K562 (cell line): ENCODE results near the gene CALHM4. TPM values are rescaled to one million over a fixed set of nuclear protein-coding genes. Genes with fewer than 3 reads are reported as not detected.

Experiments used
- ATAC-seq: fragments of 200-7000 bp; cut with Tn5 transposase; 3 replicates; pipeline ENCODE4 v1.9.1; 2020; ENCODE audit warnings: moderate library complexity
- BruUV-seq: library from RNA; stranded (reverse); fragments of 400-500 nt; replicated peaks from 2 replicates; lab custom pipeline; 2021; lab: Mats Ljungman, UMichigan
- CTCF ChIA-PET: fragments of 300-600 bp; formaldehyde crosslinking; extraction: SDS; loops from one replicate; lab custom pipeline; 2021; ENCODE audit warnings: low intra/inter-chr PET ratio; lab: Yijun Ruan, JAX
- POLR2A ChIA-PET: fragments of 300-600, 350-650 bp; sonication (Branson Sonifier 250); formaldehyde crosslinking; extraction: SDS; loops from one replicate; lab custom pipeline; 2021; ENCODE audit warnings: antibody characterized with exemption, inconsistent platforms; lab: Yijun Ruan, JAX
- DNase-seq, 4 experiments: peaks; one replicate each; pipeline versions ENCODE4 v3.0.0 to v3.0.0-alpha.2; 2011 to 2018; ENCODE audit warnings: low spot score in 3 of 4, mixed read lengths in 3 of 4; ENCODE audit errors: extremely low read depth in 1 of 4
- FAIRE-seq: peaks from 2 replicates; lab custom pipeline; 2011; peaks lifted over from hg19 to GRCh38; lab: Jason Lieb, UNC
- H2AFZ ChIP-seq: 2 replicates; pipeline ENCODE4 v1.6.0; 2011; ENCODE audit warnings: low read depth, low read length, control low read depth, inconsistent platforms
- H3K27ac ChIP-seq: fragments of 200-600 bp; 3 replicates; pipeline ENCODE4 v1.8.0; 2011; ENCODE audit warnings: low read depth, mild to moderate bottlenecking, control low read depth, inconsistent platforms, low read length, moderate library complexity, mixed read lengths; ENCODE audit errors: extremely low read depth
- H3K27me3 ChIP-seq, 2 experiments: fragments of 300-600 bp in 1 of 2; 2 replicates in 1 of 2; 3 replicates in 1 of 2; pipeline versions ENCODE4 v1.6.0 to v1.8.0; 2011; ENCODE audit warnings: inconsistent platforms in 2 of 2, low read length in 2 of 2, mild to moderate bottlenecking in 1 of 2, mixed read lengths in 1 of 2, moderate library complexity in 1 of 2; ENCODE audit not compliant: control insufficient read depth in 2 of 2, insufficient read depth in 2 of 2
- H3K36me3 ChIP-seq: fragments of 300-600 bp; 3 replicates; pipeline ENCODE4 v1.8.0; 2011; ENCODE audit warnings: mild to moderate bottlenecking, low read length, inconsistent platforms; ENCODE audit not compliant: control insufficient read depth, insufficient read depth
- H3K4me1 ChIP-seq, 2 experiments: fragments of 200-600 bp in 1 of 2; replicated peaks in 1 of 2; 2 replicates in 1 of 2; 3 replicates in 1 of 2; pipeline versions ENCODE4 v1.5.1 to v1.8.0; 2011; ENCODE audit warnings: inconsistent platforms in 2 of 2, low read length in 2 of 2, mild to moderate bottlenecking in 1 of 2, mixed read lengths in 1 of 2, moderate library complexity in 1 of 2; ENCODE audit not compliant: control insufficient read depth in 2 of 2, insufficient read depth in 2 of 2
- H3K4me2 ChIP-seq: 2 replicates; pipeline ENCODE4 v1.6.1; 2011; ENCODE audit warnings: low read length, control low read depth, inconsistent platforms, mixed read lengths; ENCODE audit not compliant: insufficient read depth
- H3K4me3 ChIP-seq: fragments of 200-600 bp; sonication (generic), shearing (Covaris generic); 2 replicates; pipeline ENCODE4 v1.5.1; 2016; ENCODE audit warnings: control low read depth, inconsistent platforms
- H3K79me2 ChIP-seq: fragments of 200-600 bp; 3 replicates; pipeline ENCODE4 v1.8.0; 2011; ENCODE audit warnings: low read length, inconsistent platforms; ENCODE audit not compliant: control insufficient read depth, insufficient read depth
- H3K9ac ChIP-seq, 2 experiments: 2 replicates each; pipeline versions ENCODE4 v1.6.0 to v1.6.1; 2011; ENCODE audit warnings: low read depth in 2 of 2, low read length in 2 of 2, control low read depth in 1 of 2, inconsistent platforms in 1 of 2, mild to moderate bottlenecking in 1 of 2, mixed read lengths in 1 of 2; ENCODE audit not compliant: insufficient read depth in 1 of 2
- H3K9me1 ChIP-seq: one replicate; pipeline ENCODE4 v1.6.0; 2011; ENCODE audit warnings: inconsistent platforms, mild to moderate bottlenecking, low read length, moderate library complexity; ENCODE audit not compliant: control insufficient read depth, insufficient read depth
- H3K9me3 ChIP-seq: replicated peaks from 2 replicates; pipeline ENCODE4 v1.5.1; 2011; ENCODE audit warnings: low read depth, low read length, inconsistent platforms; ENCODE audit not compliant: control insufficient read depth, insufficient read depth
- H4K20me1 ChIP-seq: replicated peaks from 2 replicates; pipeline ENCODE4 v1.6.1; 2011; ENCODE audit warnings: low read length, inconsistent platforms, mixed read lengths; ENCODE audit not compliant: control insufficient read depth, insufficient read depth
- ARID3B ChIP-seq: fragments of 250-450 bp; sonication (Bioruptor Pico); IDR thresholded peaks from 2 replicates; pipeline ENCODE4 v1.4.0; 2020; ENCODE audit warnings: borderline replicate concordance
- ARID4B ChIP-seq: sonication (generic); formaldehyde crosslinking; IDR thresholded peaks from 2 replicates; pipeline ENCODE4 v1.8.0; 2022; ENCODE audit warnings: mild to moderate bottlenecking, missing genetic modification reagents
- RB1 ChIP-seq: fragments of 450-650 bp; IDR thresholded peaks from 2 replicates; pipeline ENCODE4 v1.6.1; 2017; ENCODE audit warnings: low read depth, mild to moderate bottlenecking
- SPI1 ChIP-seq: IDR thresholded peaks from 2 replicates; pipeline ENCODE4 v1.6.1; 2011; ENCODE audit warnings: low read depth, low read length, control low read depth, borderline replicate concordance
- XRCC3 ChIP-seq: fragments of 450-650 bp; IDR thresholded peaks from 2 replicates; pipeline ENCODE4 v1.6.1; 2017; ENCODE audit warnings: mild to moderate bottlenecking, moderate library complexity
- WGBS: fragments of 100-300 bp; shearing (Covaris generic); methylation state at CpG from one replicate; pipeline ENCODE4 v1.1.6; 2016; ENCODE audit warnings: low coverage, mixed read lengths; ENCODE audit not compliant: insufficient coverage; ENCODE audit errors: missing lambda C conversion rate; 5-methylcytosine and 5-hydroxymethylcytosine counted together
- in situ Hi-C: fragments of 300-500 bp; cut with MboI; formaldehyde crosslinking; loops from 4 replicates; pipeline ENCODE4 v1.15.0; 2018; ENCODE audit warnings: inconsistent platforms, mixed read lengths
- intact Hi-C: fragments of 100-400 bp; cut with micrococcal nuclease; formaldehyde crosslinking; loops from 2 replicates; pipeline ENCODE4 v1.14.2; 2022
- polyA plus RNA-seq, 8 experiments: library from polyadenylated mRNA; depleted of rRNA in 4 of 8; stranded (reverse) in 5 of 8; unstranded in 3 of 8; fragments of >200 nt; fragmentation: Nextera tagmentation in 2 of 8; fragmentation: Illumina TruSeq in 1 of 8; extraction: Ambion mirVana in 2 of 8; extraction: Trizol in 1 of 8; gene quantifications; 2 replicates each; pipeline versions ENCODE4 v1.2.1 to v1.2.3, GENCODE V29; 2011 to 2014; ENCODE audit warnings: inconsistent platforms in 1 of 8, missing spikeins in 1 of 8
- total RNA-seq, 7 experiments: library from RNA; depleted of rRNA in 6 of 7; stranded (reverse); fragments of >200 nt in 6 of 7; fragmentation: Illumina TruSeq in 2 of 7; extraction: Trizol in 2 of 7; gene quantifications; 2 replicates each; pipeline versions ENCODE4 v1.2.1 to v1.2.3, GENCODE V29; 2011 to 2021; ENCODE audit warnings: low replicate concordance in 1 of 7

The CALHM4 gene
- total and polyA plus RNA-seq, 9 of the 15 experiments (the other 6 are each of a cell fraction or from before 2014, with no cell fraction given): not detected

- TF ChIP-seq ARID4B: no peak
- TF ChIP-seq, all 486 proteins: peak for 4
Observed at GRCh38 chr6:116513224-116513875, 40.2 kb upstream of the CALHM4 start (continued).

DNA sequence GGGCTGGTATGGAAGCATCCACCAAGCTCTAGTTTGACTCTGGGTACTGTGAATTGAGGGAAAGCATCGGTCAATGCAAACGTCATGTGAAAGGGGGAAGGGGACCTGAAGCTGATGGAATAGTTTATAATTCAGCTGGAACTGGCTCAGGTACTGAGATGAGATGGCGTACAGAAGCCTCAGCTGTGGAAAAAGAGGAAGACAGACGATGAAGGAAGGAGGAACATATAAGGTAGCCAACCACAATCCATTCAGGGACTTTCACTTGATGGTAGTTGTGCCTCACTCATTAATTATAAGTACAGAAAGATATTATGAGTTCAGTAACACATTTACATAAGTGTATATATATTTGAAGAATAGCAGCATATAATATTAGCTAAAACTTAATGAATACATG is 39.4 kb upstream of the CALHM4 start:
- ATAC-seq: no peak
- H3K79me2 ChIP-seq: no peaks in the 10 kb centered on the region
- intact Hi-C loops (loop anchor here (5.0 kb wide), 1 partner anchor 72 kb away; no protein-coding TSS in a partner anchor), in situ Hi-C loops (no loop called here)
- POLR2A ChIA-PET: interaction anchor here (1.2 kb wide), 1 partner anchor 8 kb away, joined by 4 read pairs; no protein-coding TSS in a partner anchor
- H3K4me3 ChIP-seq: no peak overlapping the region
- 16% methylated on average over 4 of the region's 4 CpGs for WGBS
- TF ChIP-seq SPI1 (peak; percentile 53; the same call in 1 of the 2 replicates), ARID3B (CRISPR knock-in tag) (no peak), RB1 (no peak), XRCC3 (no peak)
- no peaks in the 10 kb centered on the region for H3K9me1 ChIP-seq
- no peak for DNase-seq
- H3K9me3 ChIP-seq: no peaks in the 10 kb centered on the region
- no peak overlapping the region for H3K27ac ChIP-seq
- H3K9ac ChIP-seq: no peak overlapping the region
- no peaks in the 10 kb centered on the region for H3K36me3 ChIP-seq
- CTCF ChIA-PET: interaction anchor here (0.6 kb wide), 1 partner anchor 639 kb away, joined by 3 read pairs; no protein-coding TSS in a partner anchor
- FAIRE-seq: no peak
- H3K4me2 ChIP-seq: no peak overlapping the region
- BruUV-seq: no TSS peak
- H3K4me1 ChIP-seq: peaks cover 3 to 6% of the 10 kb centered on the region in 2 experiments; a peak in 3 of 5 replicates
- no peak overlapping the region for H2AFZ ChIP-seq
- H3K27me3 ChIP-seq: no peaks in the 10 kb centered on the region; a peak in 2 of 5 replicates
- H4K20me1 ChIP-seq: no peaks in the 10 kb centered on the region
